GM19395 (cell line): Measurements from ENCODE around the gene PRKCA.
"Not testable (repeated sequence)": the region's sequence is repeated elsewhere in the genome, so short reads cannot be mapped to it uniquely, and the experiment has no call there.

ENCODE experiments used
- ATAC-seq: cut with Tn5 transposase; IDR thresholded peaks from one replicate; pipeline ENCODE4 v1.9.1; 2021; ENCODE audit warnings: mild to moderate bottlenecking, moderate library complexity; ENCODE audit not compliant: unreplicated experiment

PRKCA gene

GRCh38 chr17:66287911-66288310, 14.5 kb upstream of the PRKCA start:
- ATAC-seq: no peak

- ATAC-seq: no peak
These were observed 12.2 kb upstream of the PRKCA start for GRCh38 chr17:66290101-66290722.

- no peak for ATAC-seq
These were observed 10.1 kb upstream of the PRKCA start for GRCh38 chr17:66292353-66292752.

GRCh38 chr17:66296289-66296725, 6.1 kb upstream of the PRKCA start:
- no peak for ATAC-seq

- ATAC-seq: not testable (repeated sequence)
These were observed 5.0 kb upstream of the PRKCA start for GRCh38 chr17:66297443-66297842.

- no peak for ATAC-seq
These were observed 2.7 kb upstream of the PRKCA start for GRCh38 chr17:66299711-66300110.

GRCh38 chr17:66300956-66301355, 1.5 kb upstream of the PRKCA start:
- ATAC-seq: no peak

- no peak for ATAC-seq
These were observed 998 bp upstream of the PRKCA start for GRCh38 chr17:66301367-66301863.

GRCh38 chr17:66302761-66303626, 581 bp downstream of the PRKCA start:
- peak; percentile 39 for ATAC-seq

- no peak for ATAC-seq
These were observed 2.1 kb downstream of the PRKCA start for GRCh38 chr17:66304304-66305174.

GRCh38 chr17:66306446-66306845, 4.0 kb downstream of the PRKCA start:
- no peak for ATAC-seq

- no peak for ATAC-seq
These were observed 4.8 kb downstream of the PRKCA start for GRCh38 chr17:66307257-66307656.

GRCh38 chr17:66308856-66309255, 6.4 kb downstream of the PRKCA start:
- no peak for ATAC-seq

- ATAC-seq: no peak
These were observed 7.4 kb downstream of the PRKCA start for GRCh38 chr17:66309793-66310192.

GRCh38 chr17:66310528-66311148, 8.2 kb downstream of the PRKCA start:
- ATAC-seq: no peak

- no peak for ATAC-seq
These were observed 10.5 kb downstream of the PRKCA start for GRCh38 chr17:66312912-66313311.

GRCh38 chr17:66313325-66313724, 10.9 kb downstream of the PRKCA start:
- ATAC-seq: no peak

GRCh38 chr17:66313995-66314659, 11.7 kb downstream of the PRKCA start:
- ATAC-seq: no peak

GRCh38 chr17:66317629-66318028, 15.2 kb downstream of the PRKCA start:
- ATAC-seq: no peak

GRCh38 chr17:66319226-66319625, 16.8 kb downstream of the PRKCA start:
- no peak for ATAC-seq
